Occipital lobe (tissue), 2 donors: ENCODE measurements around the gene NFATC1. TPM values are rescaled to one million over a fixed set of nuclear protein-coding genes. Genes with fewer than 3 reads are reported as not detected.
"Not testable (repeated sequence)": the region's sequence is repeated elsewhere in the genome, so short reads cannot be mapped to it uniquely, and the experiment has no call there.

Experiments
- DNase-seq: peaks from one replicate; lab custom pipeline; 2025; lab: John Stamatoyannopoulos, UW
- total RNA-seq: library from RNA; depleted of rRNA; stranded (reverse); fragments of >200 nt; gene quantifications from one replicate; pipeline ENCODE4 v1.2.3, GENCODE V29; 2014

Gene NFATC1
- total RNA-seq, 1 donor from 2014 or later: 0.16 TPM

- DNase-seq: no peak
Measured at GRCh38 chr18:79472176-79472575, 76.4 kb downstream of the NFATC1 start.

GRCh38 chr18:79472946-79473345, 77.2 kb downstream of the NFATC1 start:
- no peak for DNase-seq

- no peak for DNase-seq
Measured at GRCh38 chr18:79476031-79476917, 80.5 kb downstream of the NFATC1 start.

- no peak for DNase-seq
Measured at GRCh38 chr18:79476918-79477571, 81.3 kb downstream of the NFATC1 start.

GRCh38 chr18:79477711-79478483, 82.2 kb downstream of the NFATC1 start:
- no peak for DNase-seq

GRCh38 chr18:79478484-79479115, 82.9 kb downstream of the NFATC1 start:
- DNase-seq: no peak

GRCh38 chr18:79479116-79479760, 83.5 kb downstream of the NFATC1 start:
- no peak for DNase-seq

- no peak for DNase-seq
Measured at GRCh38 chr18:79479761-79480161, 84.0 kb downstream of the NFATC1 start.

GRCh38 chr18:79480171-79481045, 84.7 kb downstream of the NFATC1 start:
- no peak for DNase-seq

GRCh38 chr18:79481046-79481790, 85.5 kb downstream of the NFATC1 start:
- DNase-seq: no peak

- DNase-seq: not testable (repeated sequence)
Measured at GRCh38 chr18:79483393-79483792, 87.7 kb downstream of the NFATC1 start.

GRCh38 chr18:79483971-79484491, 88.3 kb downstream of the NFATC1 start:
- DNase-seq: no peak

GRCh38 chr18:79484661-79485621, 89.2 kb downstream of the NFATC1 start:
- DNase-seq: no peak

GRCh38 chr18:79485788-79486355, 90.1 kb downstream of the NFATC1 start:
- no peak for DNase-seq

- DNase-seq: no peak
Measured at GRCh38 chr18:79486356-79487182, 90.8 kb downstream of the NFATC1 start.

GRCh38 chr18:79487183-79487800, 91.6 kb downstream of the NFATC1 start:
- DNase-seq: no peak
